ENCODE data around the gene CYTH3. TPM values are rescaled to one million over a fixed set of nuclear protein-coding genes. Genes with fewer than 3 reads are reported as not detected.

Gene CYTH3
- total RNA-seq, 1 experiment from 2014 or later = 18.4 TPM

DNA sequence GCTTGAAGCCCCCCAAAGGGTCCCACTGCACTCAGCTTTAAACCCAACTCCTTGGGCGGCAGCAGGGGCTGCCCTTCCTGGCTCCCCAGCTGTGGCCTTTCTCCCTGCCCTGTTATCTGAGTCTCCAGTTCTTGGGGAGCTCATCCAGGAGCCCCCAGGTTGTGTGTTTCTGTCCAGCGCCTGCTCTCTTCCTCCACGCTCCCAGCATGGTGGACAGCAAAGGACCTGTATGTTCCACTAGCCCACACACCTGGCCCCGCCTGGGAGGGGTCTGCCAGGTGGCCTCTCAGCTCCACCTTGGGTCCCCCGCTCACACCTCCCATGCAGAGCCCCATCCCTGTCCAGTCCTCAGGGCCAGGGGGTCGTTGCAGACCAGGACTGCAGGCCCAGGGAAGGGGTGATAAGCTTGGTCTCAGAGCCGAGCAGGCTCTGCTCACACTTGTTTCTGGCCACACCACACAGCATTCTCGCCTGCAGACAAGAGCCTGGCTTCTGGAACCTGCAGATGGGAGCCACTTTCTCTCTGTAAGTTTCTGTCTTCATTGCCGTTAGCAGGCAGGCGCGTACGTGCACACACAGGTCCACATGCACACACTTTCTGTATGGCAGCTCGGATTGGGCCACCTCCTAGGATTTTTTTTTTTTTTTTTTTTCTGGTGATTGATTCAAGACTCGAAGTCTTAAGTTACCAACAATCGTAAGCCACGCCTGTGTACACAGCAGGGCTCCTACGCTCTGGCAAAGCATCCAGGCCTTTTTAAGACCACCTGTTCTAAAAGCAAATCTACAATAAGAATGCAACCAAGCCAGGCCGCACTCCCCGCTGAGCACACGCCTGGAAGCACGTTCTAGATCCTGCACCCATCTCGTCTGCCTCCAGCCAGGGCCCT, 104.6 kb downstream of the CYTH3 start:
- no peak for DNase-seq (ENCODE audit: low read depth)

DNA sequence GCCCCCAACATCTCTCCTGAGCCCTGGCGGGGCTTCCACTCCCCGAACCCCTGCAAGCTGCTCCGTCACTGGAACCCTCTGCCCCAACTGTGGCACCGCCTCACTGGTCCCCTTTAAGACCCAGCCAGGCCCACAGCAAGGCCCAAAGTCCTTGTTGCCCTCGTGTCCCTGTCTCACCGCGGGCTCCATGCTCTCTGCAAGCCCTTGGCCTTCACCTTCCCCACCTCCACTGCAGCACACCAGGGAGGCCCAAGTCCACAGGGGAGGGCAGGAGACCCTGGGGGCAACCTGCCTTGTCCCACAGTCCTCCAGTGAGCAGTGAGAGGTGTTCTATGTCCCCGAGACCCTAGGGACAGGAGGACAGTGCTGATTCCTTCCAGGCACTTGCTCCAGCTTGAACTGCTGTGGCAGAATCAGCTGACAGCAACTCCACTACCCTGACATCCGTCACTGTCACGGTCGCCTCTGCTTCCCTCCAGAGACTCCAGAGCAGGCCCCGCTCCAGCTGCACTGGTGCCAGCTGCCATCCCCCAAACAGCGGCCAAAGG, 105.3 kb downstream of the CYTH3 start:
- DNase-seq (ENCODE audit: low read depth) = no peak

DNA sequence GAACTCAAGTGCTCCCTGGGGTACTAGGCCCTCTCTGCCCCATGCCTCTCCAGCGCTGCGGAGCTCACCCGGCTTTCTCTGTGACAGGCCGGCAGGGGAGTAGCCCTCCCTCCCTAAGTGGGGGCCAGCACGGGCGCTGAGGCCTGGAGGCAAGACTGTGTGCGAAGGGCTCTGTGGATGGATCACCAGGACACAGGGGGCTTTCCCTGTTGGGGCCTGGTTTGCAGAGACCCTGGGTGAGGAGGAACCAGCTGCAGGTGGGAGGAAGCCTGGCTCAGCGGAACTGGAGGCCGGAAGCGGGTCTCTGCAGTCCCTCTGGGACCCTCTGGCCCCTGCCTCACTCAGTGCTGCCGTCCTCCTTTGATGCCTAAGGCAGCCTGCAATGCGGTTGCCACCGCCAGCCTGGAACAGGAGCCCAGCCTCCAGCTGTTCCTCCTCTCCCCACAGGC, 106.0 kb downstream of the CYTH3 start:
- DNase-seq (ENCODE audit: low read depth) = no peak

DNA sequence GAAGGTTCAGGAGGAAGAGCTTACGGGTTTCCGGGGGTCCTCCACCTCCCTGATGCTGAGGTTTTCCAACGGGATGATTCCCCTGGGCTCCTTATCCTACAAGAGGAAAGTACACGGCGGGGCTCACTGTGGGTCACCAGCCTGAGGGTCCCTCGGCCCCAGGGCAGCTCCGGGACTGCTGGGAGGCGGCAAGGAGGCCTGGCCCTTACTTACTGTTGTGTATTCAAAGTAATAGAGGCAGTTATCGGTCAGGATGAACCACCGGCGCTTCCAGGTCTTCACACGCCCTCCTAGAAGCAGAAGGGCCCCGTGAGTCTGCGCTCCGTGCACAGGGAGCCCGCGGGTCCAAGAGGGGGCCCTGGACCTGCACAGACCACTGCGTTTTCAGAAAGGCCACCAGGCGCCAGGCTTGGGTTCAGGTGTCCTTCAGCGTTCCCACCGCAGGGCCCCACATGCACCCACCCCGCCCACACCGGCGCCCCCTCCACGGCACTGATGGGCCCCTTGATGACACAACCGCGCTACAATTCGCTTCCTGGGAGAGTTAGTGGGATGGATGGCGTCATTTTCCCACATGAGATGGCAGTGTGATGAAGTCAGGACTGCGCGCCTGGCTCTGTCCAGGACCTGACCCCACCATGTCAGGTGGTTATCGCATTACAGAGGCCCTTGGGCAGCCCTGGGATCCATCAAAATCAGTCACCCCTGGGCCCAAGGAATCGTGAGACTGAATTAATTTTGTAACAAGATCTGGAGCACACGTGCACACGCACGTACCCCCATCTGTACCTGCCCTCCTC, 106.7 kb downstream of the CYTH3 start:
- DNase-seq (ENCODE audit: low read depth) = no peak

DNA sequence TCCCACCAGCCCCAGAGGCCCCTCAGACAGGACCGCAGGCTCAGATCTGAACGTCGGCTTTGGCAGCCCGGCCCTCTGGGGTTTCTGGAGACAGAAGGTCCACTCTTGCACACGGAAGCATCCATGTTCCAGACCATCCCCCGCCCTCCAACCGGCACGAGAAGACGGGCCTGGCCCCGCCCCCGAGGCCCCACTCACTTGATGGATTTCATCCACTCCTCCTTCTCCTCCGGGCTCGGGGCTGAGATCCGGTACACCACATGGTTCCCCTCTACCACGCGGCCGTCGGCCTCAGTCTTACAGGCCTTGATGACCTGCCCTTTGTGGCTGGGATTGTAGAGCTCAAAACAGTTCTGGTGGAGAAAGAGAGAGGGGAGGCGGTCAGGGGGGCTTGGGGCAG, 107.3 kb downstream of the CYTH3 start:
- DNase-seq (ENCODE audit: low read depth) = no peak

DNA sequence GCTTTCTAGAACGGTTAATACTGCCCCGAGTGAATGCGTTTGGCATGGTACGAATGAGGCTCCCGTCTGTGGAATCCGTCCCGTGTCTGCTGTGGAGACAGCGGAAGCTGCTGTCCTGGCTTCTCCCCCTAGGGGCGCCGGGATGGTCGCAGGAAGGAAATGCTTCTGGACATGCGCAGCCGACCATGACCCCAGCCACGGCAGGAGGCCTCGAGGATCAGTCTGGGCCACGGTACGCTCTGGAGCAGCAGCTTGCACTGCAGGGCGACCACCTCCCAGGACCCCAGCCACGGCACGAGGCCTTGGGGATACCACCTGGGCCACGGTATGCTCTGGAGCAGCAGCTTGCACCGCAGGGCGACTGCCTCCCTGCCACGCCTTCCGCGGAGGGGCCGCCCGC, 107.9 kb downstream of the CYTH3 start:
- no peak for DNase-seq (ENCODE audit: low read depth)

DNA sequence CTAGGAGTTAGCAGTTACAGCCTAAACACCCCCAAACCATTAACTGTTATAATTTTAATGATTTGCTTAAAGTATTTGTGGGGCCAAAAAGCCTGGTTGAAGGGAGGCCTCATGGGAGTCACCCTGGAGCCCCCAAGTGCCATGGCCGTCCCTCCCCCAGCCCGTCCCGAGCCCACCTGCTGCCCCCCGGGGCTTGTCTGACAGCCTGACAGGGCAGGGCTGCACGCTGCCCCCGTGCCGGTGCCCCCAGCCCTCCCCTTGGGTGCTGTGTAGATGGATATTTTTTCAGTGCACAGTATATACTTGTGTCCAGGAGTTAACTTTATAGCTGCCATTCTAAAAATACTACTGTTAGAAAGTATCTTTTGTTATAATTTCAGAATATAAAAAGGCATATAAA, 108.4 kb downstream of the CYTH3 start:
- DNase-seq (ENCODE audit: low read depth) = no peak

DNA sequence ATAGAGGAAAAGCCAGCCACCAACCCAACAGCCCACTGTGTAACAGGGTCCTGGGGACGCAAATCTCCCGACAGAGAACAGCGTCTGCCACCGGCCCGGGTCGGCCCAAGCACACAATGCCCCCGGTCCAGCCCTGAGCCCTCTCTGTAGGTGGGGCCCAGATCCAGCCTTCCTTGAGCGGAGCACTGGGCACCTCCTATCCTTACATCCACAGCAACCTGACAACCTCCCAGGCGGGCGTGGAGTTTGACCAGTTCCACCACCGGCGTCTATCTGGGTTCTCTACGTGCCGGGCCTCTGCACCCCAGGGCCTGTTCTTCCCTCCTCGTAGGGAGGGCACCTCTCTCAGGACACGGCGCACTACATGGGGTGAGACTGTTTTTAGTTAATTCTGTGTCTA, 109.0 kb downstream of the CYTH3 start:
- DNase-seq (ENCODE audit: low read depth) = no peak

DNA sequence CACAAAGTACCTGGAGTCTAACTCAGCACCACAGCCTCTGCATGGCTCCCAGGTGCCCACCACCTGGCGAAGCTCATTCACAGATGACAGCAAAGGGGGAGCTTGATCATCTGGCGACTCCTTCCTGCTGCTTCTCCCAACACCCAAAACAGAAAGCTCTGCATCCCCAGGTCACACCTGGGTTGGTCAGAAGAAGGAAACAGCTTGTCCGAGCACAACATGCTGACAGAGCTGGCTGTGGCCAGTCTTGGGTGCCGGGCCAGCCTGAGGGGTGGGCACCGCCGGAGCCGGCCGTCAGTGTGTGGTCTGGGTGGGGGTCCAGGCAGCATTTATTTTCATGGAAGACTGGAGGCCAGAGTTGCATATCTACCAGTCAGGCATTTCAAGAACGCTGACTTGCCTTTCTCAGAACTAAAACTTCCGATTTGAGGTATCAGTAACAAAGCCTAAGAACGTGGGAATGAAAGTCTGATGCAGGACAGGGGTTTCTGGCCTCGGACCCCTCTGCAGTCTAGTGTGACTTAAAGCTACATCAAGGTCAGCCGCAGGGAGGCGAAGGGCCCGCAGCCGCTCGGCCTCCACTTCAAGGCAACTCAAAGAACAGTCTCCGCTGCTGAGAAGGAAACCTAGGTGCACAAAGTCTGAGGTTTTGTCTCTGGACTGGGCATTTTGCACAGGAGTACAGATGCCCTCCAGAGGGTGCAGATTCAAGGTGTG, 109.6 kb downstream of the CYTH3 start:
- DNase-seq (ENCODE audit: low read depth) = no peak

DNA sequence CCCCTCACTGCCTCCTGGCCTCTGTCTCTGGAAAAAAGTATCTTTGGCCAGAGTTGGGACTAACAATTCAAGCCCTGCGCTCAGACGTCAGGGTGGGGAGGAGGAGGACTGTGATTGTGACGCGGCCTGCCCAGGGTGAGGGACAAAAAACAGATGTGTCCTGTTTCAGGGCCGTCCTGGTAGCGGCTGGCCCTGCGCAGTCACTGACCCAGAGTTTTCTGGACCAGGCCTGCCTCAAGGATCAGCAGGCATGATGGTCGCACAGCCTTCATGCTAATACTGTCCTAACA, 110.1 kb downstream of the CYTH3 start:
- no peak for DNase-seq (ENCODE audit: low read depth)

DNA sequence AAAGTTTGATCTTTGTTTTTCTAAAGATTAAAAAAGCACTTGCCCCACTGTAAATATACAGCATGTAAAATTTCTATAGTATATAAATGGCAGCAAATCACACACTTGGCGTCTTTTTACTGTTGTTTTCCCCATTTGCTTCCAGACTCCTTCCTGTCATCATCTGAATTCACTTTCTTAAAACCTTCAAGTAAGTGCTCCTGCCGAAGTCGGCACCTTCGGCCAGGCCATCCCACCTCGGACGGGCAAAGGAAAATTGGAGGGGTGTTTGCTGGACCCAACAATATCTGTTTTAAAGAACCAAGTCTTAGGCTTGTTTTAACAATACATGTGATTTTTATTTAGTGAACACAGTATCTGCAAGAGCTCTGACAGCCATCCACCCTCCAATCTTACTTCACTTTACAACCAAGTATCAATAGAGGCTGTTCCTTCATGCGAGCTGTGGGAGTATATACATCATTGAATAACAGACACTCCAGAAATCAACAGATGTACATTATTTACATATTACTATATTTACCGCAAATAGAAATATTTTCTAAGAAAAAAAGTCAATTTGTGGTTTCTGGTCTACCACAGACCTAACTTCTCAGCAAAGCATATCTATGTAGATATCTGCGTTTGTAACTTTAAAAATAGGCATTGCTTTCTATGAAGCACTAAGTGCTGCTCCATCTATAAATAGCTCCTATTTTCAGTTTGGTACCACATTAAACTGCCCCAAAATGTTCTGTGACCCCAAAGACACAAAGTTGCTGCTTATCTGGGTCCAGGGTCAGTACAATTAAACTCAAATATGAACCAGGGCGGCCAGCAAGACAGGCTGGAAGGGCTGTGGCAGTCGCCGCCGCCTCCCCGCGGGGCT, 110.7 kb downstream of the CYTH3 start:
- no peak for DNase-seq (ENCODE audit: low read depth)

DNA sequence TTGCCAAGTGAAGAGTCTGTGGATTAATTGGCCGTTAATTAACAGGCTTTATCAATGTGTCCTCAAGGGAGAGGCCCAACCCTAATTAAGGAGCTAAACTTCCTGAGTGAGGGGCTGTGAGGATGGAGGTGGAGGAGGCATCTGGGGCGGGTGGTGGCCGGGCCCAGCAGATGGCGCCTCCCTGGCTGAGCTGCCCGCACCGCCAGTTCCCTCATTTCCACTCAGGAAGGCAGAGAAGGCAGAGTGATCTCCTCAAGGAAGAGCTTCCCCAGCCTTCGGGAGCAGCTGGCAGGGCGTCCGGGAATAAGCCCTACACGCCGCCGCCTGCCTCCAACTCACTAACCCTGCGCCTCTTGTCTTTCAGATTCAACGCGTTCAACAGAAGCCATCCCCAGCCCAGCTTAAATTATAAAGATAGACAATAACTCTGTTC, 112.2 kb downstream of the CYTH3 start:
- peak; percentile 45 for DNase-seq (ENCODE audit: low read depth)

DNA sequence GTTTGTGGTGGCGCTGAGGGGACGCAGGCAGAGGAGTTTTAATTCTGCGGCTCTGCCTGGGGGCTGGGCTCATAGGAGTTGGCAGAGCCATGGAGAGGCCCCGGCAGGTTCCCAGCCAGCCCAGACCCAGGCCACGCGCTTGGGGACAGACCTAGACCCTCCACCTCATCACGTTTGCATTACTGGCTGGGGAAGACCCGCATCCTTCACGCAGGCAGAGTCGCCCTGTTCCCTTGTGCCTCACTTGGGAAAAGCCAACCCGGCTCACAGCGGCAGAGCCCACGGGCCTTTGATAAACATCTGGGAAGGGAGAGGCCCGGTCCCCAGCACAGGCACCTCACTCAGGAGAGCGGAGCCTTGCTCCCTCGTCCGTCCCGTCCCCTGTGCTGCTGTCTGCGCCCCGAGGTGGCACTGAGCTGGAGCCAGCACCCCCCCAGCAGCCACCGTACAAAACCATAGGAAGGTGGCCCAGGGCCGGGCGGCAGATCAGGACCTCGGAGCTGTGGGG, 112.8 kb downstream of the CYTH3 start:
- DNase-seq (ENCODE audit: low read depth) = no peak

DNA sequence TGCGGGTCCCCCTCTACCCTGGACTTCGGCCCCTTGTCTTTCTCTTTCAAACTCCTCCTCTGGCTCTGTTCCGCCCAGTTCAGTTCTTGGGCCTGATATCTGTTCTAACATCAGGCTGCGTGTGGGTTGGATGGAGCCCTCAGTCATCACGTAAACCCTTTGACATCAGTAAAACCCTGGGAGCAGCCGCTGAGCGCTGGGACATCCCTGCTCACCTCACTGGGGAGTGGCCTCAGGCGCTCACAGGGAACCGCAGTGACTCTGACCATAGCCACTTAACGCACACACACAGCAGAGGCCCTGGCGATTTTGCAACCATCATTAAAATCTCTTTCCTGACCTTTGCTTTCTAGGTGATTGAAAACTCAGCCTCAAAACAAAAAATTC, 113.3 kb downstream of the CYTH3 start:
- no peak for DNase-seq (ENCODE audit: low read depth)

DNA sequence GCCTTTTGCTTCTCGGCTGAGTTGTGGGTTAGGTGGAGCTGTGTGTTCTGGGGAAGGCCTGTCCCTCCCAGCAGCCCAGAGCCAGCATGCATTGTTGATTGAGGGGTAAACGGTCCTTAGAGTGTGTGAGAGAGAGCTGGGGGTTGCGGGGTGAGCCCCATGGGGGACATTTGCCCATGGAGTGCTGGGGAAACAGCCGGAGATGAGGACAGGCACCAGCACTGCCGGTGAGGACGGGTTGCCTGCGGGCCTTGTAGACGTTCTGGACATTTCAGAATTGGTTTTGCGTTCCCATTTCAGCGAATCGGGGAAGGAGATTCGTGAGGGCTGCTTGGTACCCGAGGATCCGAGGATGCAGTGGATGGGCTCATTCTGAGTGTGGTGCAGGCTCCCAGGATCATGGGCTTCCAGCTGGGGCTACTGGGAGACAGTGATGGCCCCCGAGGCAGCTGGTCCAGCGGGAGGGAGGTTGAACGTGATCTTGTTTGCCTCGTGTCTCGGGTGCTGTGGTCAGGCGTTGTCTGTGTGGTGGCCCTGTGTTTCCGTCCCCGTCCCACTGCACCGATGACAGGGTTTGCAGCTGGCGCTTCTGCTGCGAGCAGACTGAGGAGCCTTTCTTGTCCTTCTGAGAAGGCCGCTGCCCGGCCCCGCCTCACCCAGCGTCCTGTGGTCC, 113.9 kb downstream of the CYTH3 start:
- DNase-seq (ENCODE audit: low read depth) = no peak

DNA sequence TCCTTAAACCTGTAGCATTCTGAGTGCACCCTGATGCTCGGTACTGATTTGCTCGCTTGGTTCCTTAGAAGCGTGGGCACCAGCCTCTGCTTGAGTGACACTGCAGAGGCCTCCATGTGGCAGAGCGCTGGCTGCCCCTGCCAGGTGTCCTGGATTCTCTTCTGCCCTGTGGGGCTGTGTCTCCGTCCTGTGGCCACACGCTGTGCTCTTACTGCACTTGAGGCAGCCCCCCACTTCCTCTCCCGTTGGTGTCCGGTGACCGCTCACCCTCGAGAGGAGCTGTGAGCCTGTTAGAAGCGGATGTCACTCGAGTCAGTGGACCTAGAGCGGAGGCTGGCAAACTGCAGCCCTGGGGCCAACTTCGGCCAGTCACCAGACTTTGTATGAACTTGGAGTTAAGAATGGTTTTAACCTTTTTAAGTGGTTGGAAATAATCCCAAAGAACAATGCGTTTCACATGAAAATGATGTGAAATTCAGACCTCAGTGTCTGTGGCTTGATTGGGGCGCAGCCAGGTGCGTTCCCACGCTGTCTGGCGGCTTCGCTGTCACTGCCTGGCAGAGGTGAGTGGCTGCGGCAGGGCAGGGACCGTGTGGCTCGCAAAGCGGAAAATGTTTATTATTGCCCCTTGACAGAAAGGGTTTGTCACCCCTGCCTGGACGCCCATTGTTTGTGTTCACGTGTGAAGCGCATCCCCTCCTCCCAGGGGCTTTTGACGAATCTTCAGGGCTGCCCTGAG, 114.6 kb downstream of the CYTH3 start:
- no peak for DNase-seq (ENCODE audit: low read depth)

DNA sequence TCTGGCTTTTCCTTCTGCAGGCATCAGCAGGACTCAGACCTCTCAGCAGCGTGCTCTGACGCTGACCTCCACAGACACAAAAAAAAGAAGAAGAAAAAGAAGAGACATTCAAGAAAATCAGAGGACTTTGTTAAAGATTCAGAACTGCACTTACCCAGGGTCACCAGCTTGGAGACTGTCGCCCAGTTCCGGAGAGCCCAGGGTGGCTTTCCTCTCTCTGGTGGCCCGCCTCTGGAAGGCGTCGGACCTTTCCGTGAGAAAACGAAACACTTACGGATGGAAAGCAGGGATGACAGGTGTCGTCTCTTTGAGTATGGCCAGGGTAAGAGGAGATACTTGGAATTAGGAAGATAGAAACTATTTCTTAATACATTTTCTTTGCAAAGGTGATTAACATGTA, 115.7 kb downstream of the CYTH3 start:
- no peak for DNase-seq (ENCODE audit: low read depth)

DNA sequence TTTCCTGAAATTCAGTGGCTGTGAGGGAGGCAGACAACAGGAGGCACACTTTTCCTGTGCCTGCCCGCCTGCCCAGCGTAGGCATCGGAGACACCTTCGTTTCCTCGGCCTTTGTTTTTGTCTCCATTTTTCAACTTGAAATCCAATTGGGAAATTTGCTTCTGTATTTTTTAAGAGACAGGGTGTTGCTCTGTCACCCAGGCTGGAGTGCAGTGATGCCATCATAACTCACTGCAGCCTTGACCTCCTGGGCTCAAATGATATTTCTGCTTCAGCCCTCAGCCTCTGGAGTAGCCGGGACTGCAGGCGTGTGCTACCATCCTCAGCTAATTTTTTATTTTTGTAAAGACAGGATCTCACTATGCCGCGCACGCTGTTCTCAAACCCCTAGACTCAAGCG, 116.8 kb downstream of the CYTH3 start:
- DNase-seq (ENCODE audit: low read depth) = no peak

DNA sequence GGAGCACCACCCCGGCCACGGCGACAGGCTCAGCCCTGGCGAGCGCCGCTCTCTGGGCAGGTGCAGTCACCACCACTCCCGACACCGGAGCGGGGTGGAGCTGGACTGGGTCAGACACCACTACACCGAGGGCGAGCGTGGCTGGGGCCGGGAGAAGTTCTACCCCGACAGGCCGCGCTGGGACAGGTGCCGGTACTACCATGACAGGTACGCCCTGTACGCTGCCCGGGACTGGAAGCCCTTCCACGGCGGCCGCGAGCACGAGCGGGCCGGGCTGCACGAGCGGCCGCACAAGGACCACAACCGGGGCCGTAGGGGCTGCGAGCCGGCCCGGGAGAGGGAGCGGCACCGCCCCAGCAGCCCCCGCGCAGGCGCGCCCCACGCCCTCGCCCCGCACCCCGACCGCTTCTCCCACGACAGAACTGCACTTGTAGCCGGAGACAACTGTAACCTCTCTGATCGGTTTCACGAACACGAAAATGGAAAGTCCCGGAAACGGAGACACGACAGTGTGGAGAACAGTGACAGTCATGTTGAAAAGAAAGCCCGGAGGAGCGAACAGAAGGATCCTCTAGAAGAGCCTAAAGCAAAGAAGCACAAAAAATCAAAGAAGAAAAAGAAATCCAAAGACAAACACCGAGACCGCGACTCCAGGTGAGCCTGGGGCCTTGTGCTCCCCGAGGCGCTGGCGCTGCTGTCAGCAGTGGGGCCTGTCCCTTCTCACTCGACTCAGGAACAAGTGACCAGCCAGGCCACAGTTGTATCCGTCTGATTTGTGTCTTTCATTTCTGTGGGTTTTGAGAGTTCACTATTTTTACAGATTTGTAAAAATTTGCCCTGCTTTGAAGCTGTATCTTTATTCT, 117.7 kb downstream of the CYTH3 start:
- no peak for DNase-seq (ENCODE audit: low read depth)
